DND-41 (cell line): ENCODE results near the gene UBAP2.

Source experiments
- ATAC-seq: fragments of 200-7000 bp; cut with Tn5 transposase; 3 replicates; pipeline ENCODE4 v1.9.1; 2021; ENCODE audit warnings: low read depth; ENCODE audit not compliant: insufficient read depth
- DNase-seq: peaks from one replicate; pipeline ENCODE4 v3.0.0-alpha.2; 2020
- H2AFZ ChIP-seq: 2 replicates; pipeline ENCODE4 v1.6.0; 2012; ENCODE audit warnings: low read depth, low read length
- H3K27ac ChIP-seq: 2 replicates; pipeline ENCODE4 v1.5.1; 2012; ENCODE audit warnings: low read length, inconsistent platforms
- H3K27me3 ChIP-seq: fragments of 200-600 bp; sonication (generic); 2 replicates; pipeline ENCODE4 v1.6.0; 2012; ENCODE audit warnings: low read length, mild to moderate bottlenecking, inconsistent platforms; ENCODE audit not compliant: insufficient read depth, poor library complexity
- H3K36me3 ChIP-seq: 2 replicates; pipeline ENCODE4 v1.5.1; 2012; ENCODE audit warnings: low read length, inconsistent platforms; ENCODE audit not compliant: insufficient read depth
- H3K4me1 ChIP-seq: 2 replicates; pipeline ENCODE4 v1.5.1; 2012; ENCODE audit warnings: mild to moderate bottlenecking, low read length; ENCODE audit not compliant: insufficient read depth
- H3K4me2 ChIP-seq: 2 replicates; pipeline ENCODE4 v1.6.0; 2012; ENCODE audit warnings: mild to moderate bottlenecking, moderate library complexity, low read length, inconsistent platforms; ENCODE audit not compliant: insufficient read depth
- H3K4me3 ChIP-seq, 2 experiments: fragments of 200-600 bp in 1 of 2; shearing (Covaris generic) in 1 of 2; 2 replicates each; pipeline ENCODE4 v1.5.1; 2012 to 2016; ENCODE audit warnings: inconsistent platforms in 2 of 2, low read length in 2 of 2, mild to moderate bottlenecking in 2 of 2, low read depth in 1 of 2, moderate library complexity in 1 of 2
- H3K79me2 ChIP-seq: 2 replicates; pipeline ENCODE4 v1.6.0; 2012; ENCODE audit warnings: low read length, inconsistent platforms; ENCODE audit not compliant: insufficient read depth
- H3K9ac ChIP-seq: 2 replicates; pipeline ENCODE4 v1.6.0; 2012; ENCODE audit warnings: low read depth, mild to moderate bottlenecking, inconsistent platforms, low read length, moderate library complexity
- H3K9me3 ChIP-seq: 2 replicates; pipeline ENCODE4 v1.5.1; 2012; ENCODE audit warnings: low read length, moderate library complexity, mild to moderate bottlenecking, inconsistent platforms; ENCODE audit not compliant: insufficient read depth, severe bottlenecking
- H4K20me1 ChIP-seq: 2 replicates; pipeline ENCODE4 v1.6.0; 2012; ENCODE audit warnings: low read length; ENCODE audit not compliant: insufficient read depth
- CTCF ChIP-seq: IDR thresholded peaks from 2 replicates; pipeline ENCODE4 v1.5.1; 2012; ENCODE audit warnings: borderline replicate concordance, low read length, moderate library complexity, mild to moderate bottlenecking; ENCODE audit not compliant: poor library complexity, severe bottlenecking; ENCODE audit errors: extremely low read depth
- EZH2 ChIP-seq: IDR thresholded peaks from 3 replicates; pipeline ENCODE4 v1.6.1; 2012; ENCODE audit warnings: borderline replicate concordance, low read depth, mild to moderate bottlenecking, moderate library complexity, low read length, inconsistent platforms; ENCODE audit not compliant: severe bottlenecking

The UBAP2 gene

GRCh38 chr9:33931326-33931725 lies 117.4 kb downstream of the UBAP2 start:
- H3K36me3 ChIP-seq = peaks cover 94% of the 10 kb centered on the region
- no peak overlapping the region for H2AFZ ChIP-seq
- H3K4me3 ChIP-seq = no peak overlapping the region
- DNase-seq = no peak
- TF ChIP-seq CTCF (no peak), EZH2 (no peak)
- H3K27me3 ChIP-seq = no peaks in the 10 kb centered on the region
- H4K20me1 ChIP-seq = peaks cover 3% of the 10 kb centered on the region; the same call in 1 of the 2 replicates
- H3K9me3 ChIP-seq = no peaks in the 10 kb centered on the region
- no peaks in the 10 kb centered on the region for H3K79me2 ChIP-seq
- no peak overlapping the region for H3K9ac ChIP-seq
- no peak for ATAC-seq
- no peak overlapping the region for H3K27ac ChIP-seq
- no peaks in the 10 kb centered on the region for H3K4me1 ChIP-seq
- no peak overlapping the region for H3K4me2 ChIP-seq

- DNase-seq (no peak), ATAC-seq (no peak)
- Histone ChIP-seq H3K4me3 (no peak overlapping the region), H3K4me1 (no peaks in the 10 kb centered on the region), H3K9me3 (no peaks in the 10 kb centered on the region), H3K4me2 (no peak overlapping the region), H4K20me1 (peaks cover 15% of the 10 kb centered on the region), H3K36me3 (peaks cover 94% of the 10 kb centered on the region), H3K27me3 (no peaks in the 10 kb centered on the region), H2AFZ (no peak overlapping the region), H3K27ac (no peak overlapping the region), H3K79me2 (no peaks in the 10 kb centered on the region), H3K9ac (no peak overlapping the region)
- TF ChIP-seq CTCF (no peak), EZH2 (no peak)
Observed at GRCh38 chr9:33927694-33928093, 121.0 kb downstream of the UBAP2 start.

- ATAC-seq = no peak
- Histone ChIP-seq H2AFZ (no peak overlapping the region), H3K4me1 (no peaks in the 10 kb centered on the region), H4K20me1 (peaks cover 15% of the 10 kb centered on the region), H3K9ac (no peak overlapping the region), H3K9me3 (no peaks in the 10 kb centered on the region), H3K27me3 (no peaks in the 10 kb centered on the region), H3K4me2 (no peak overlapping the region), H3K27ac (no peak overlapping the region), H3K79me2 (no peaks in the 10 kb centered on the region), H3K36me3 (peaks cover 94% of the 10 kb centered on the region), H3K4me3 (no peak overlapping the region)
- no peak for DNase-seq
- no peak for TF ChIP-seq CTCF
- no peak for TF ChIP-seq EZH2
Observed at GRCh38 chr9:33926746-33927485, 121.8 kb downstream of the UBAP2 start.
